ENCODE data around the gene LAIR1.

LAIR1 gene, protein sequence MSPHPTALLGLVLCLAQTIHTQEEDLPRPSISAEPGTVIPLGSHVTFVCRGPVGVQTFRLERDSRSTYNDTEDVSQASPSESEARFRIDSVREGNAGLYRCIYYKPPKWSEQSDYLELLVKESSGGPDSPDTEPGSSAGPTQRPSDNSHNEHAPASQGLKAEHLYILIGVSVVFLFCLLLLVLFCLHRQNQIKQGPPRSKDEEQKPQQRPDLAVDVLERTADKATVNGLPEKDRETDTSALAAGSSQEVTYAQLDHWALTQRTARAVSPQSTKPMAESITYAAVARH

GRCh38 chr19:54364775-54365257, at the start of gene LAIR1:
Gene LAIR1 (minus strand): TSS chr19:54364931. CDS start chr19:54364804, 127 bp downstream.
- no peak for DNase-seq (ENCODE audit: low spot score)
- H3K4me3 ChIP-seq = peak within 1 kb of the TSS; percentile 58
- peak within 1 kb of the TSS in 1 of 2 donors; percentile 78 for H3K27ac ChIP-seq
- TF ChIP-seq CTCF (IDR thresholded peaks at IDR 0.05) = no peak

- H3K27ac ChIP-seq = no peak overlapping the region
- H3K4me3 ChIP-seq = no peak overlapping the region
- no peak for TF ChIP-seq CTCF (IDR thresholded peaks at IDR 0.05)
- no peak for DNase-seq (ENCODE audit: low spot score)
Observed at GRCh38 chr19:54414156-54414555, 49.4 kb upstream of the LAIR1 start.

DNA sequence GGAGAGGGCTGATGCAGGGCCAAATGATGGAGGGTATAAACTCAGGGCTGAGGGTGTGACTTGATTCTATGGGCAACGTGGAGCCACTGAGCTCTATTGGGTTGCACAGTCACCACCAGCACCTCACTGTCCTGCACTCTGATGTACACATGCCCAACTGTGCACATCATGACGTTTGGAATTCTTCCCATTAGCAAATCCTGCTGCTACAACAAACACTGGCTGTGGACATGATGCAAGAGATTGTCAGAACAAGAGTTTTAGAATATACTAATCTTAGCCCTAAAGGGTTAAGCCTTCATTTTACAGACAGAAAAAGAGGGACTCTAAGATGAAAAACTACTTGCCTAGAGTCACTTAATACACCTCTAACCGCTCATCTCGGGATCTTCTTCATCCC, 48.1 kb upstream of the LAIR1 start:
- DNase-seq (ENCODE audit: low spot score) = no peak
- Histone ChIP-seq H3K27ac (no peak overlapping the region), H3K4me3 (no peak overlapping the region)
- no peak for TF ChIP-seq CTCF (IDR thresholded peaks at IDR 0.05)

- Histone ChIP-seq H3K27ac (no peak overlapping the region), H3K4me3 (no peak overlapping the region)
- TF ChIP-seq CTCF (IDR thresholded peaks at IDR 0.05) = no peak
- DNase-seq (ENCODE audit: low spot score) = no peak
Observed at GRCh38 chr19:54411033-54411432, 46.3 kb upstream of the LAIR1 start.

GRCh38 chr19:54408456-54409026, 43.8 kb upstream of the LAIR1 start:
- Histone ChIP-seq H3K4me3 (no peak overlapping the region), H3K27ac (no peak overlapping the region)
- DNase-seq (ENCODE audit: low spot score) = no peak
- no peak for TF ChIP-seq CTCF (IDR thresholded peaks at IDR 0.05)

DNA sequence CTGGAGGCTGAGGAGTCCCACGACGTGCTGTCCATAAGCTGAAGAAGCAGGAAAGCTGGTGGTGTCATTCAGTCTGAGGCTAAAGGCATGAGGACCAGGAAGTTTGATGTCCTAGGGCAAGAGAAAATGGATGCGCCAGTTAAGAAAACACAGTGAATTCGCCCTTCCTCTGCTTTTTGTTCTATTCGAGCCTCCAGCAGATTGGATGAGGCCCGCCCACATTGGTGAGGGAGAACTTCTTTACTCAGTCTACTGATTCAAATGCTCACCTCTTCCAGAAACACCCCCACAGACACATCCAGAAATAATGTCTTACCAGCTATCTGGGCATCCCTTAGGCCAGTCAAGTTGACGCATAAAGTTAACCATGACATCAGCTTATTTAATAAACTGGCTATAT, 43.0 kb upstream of the LAIR1 start:
- H3K27ac ChIP-seq = no peak overlapping the region
- H3K4me3 ChIP-seq = no peak overlapping the region
- no peak for DNase-seq (ENCODE audit: low spot score)
- TF ChIP-seq CTCF (IDR thresholded peaks at IDR 0.05) = no peak

DNA sequence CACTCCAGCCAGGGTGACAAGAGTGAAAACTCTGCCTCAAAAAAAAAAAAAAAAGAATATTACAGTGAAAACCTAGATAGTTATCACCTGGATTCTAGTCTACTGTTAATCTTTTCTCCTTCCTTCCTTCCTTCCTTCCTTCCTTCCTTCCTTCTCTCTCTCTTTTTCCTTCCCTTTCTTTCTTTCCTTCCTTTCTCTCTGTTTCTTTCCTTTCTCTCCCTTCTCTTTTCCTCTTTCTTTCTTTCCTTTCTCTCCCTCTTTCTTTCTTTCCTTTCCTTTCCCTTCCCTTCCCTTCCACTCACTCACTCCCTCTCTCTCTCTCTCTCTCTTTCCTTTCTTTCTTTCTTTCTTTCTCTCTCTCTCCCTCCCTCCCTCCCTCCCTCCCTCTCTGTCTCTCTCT, 40.9 kb upstream of the LAIR1 start:
- no peak for DNase-seq (ENCODE audit: low spot score)
- H3K27ac ChIP-seq = no peak overlapping the region
- TF ChIP-seq CTCF (IDR thresholded peaks at IDR 0.05) = no peak
- no peak overlapping the region for H3K4me3 ChIP-seq
